Brain microvascular endothelial cell (primary cell): ENCODE results near the gene ZNF549.
"Not testable (repeated sequence)": the region's sequence is repeated elsewhere in the genome, so short reads cannot be mapped to it uniquely, and the experiment has no call there.

Experiments
- DNase-seq: peaks from one replicate; pipeline ENCODE4 v3.0.0-alpha.2; 2020
- H3K27ac ChIP-seq: fragments of 250-450 bp; sonication (Bioruptor Pico); 2 replicates; pipeline ENCODE4 v1.5.1; 2020; ENCODE audit warnings: mild to moderate bottlenecking, moderate library complexity
- H3K27me3 ChIP-seq: fragments of 250-450 bp; sonication (Bioruptor Pico); replicated peaks from 2 replicates; pipeline ENCODE4 v1.5.1; 2020; ENCODE audit warnings: mild to moderate bottlenecking
- H3K36me3 ChIP-seq: fragments of 250-450 bp; sonication (Bioruptor Pico); replicated peaks from 2 replicates; pipeline ENCODE4 v1.5.1; 2020; ENCODE audit warnings: mild to moderate bottlenecking
- H3K4me3 ChIP-seq: 2 replicates; pipeline ENCODE4 v1.5.1; 2011; ENCODE audit warnings: low read depth, mild to moderate bottlenecking, control low read depth, low read length, moderate library complexity
- in situ Hi-C: cut with HindIII; loops from 2 replicates; pipeline ENCODE4 v1.10.0; 2017; ENCODE audit warnings: low sequenced_read_pairs, low pct_ligation_motif_present
- TF ChIP-seq, protein P1 (sequence below): IDR thresholded peaks from 2 replicates; pipeline ENCODE4 v1.5.1; 2011; ENCODE audit warnings: low read depth, mild to moderate bottlenecking, moderate library complexity, low read length, control low read depth, inconsistent platforms; ENCODE audit errors: missing control alignments

The ZNF549 gene

DNA sequence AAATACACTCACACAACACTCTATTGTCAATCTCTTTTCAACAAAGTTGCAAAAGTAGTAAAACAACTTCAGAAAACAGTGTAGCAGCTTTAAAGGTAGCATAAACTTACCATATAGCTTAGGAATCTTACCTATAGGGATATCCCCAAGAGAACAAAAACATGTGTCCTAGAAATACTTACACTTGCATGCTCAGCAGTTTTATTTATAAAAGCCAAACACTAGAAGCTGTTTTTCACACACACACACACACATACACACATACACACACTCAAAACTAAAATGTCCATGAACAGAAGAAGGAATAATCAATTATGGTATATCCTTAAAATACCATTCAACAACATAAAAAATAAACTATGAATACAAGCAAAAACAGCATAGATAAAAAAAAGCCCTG, 15.7 kb upstream of the ZNF549 start:
- in situ Hi-C loops, result no loop called here
- no peak for DNase-seq
- Histone ChIP-seq H3K4me3 (no peak overlapping the region), H3K27ac (no peak overlapping the region), H3K36me3 (peaks cover 12% of the 10 kb centered on the region), H3K27me3 (no peaks in the 10 kb centered on the region)
- TF ChIP-seq, protein P1, sequence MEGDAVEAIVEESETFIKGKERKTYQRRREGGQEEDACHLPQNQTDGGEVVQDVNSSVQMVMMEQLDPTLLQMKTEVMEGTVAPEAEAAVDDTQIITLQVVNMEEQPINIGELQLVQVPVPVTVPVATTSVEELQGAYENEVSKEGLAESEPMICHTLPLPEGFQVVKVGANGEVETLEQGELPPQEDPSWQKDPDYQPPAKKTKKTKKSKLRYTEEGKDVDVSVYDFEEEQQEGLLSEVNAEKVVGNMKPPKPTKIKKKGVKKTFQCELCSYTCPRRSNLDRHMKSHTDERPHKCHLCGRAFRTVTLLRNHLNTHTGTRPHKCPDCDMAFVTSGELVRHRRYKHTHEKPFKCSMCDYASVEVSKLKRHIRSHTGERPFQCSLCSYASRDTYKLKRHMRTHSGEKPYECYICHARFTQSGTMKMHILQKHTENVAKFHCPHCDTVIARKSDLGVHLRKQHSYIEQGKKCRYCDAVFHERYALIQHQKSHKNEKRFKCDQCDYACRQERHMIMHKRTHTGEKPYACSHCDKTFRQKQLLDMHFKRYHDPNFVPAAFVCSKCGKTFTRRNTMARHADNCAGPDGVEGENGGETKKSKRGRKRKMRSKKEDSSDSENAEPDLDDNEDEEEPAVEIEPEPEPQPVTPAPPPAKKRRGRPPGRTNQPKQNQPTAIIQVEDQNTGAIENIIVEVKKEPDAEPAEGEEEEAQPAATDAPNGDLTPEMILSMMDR, result no peak

DNA sequence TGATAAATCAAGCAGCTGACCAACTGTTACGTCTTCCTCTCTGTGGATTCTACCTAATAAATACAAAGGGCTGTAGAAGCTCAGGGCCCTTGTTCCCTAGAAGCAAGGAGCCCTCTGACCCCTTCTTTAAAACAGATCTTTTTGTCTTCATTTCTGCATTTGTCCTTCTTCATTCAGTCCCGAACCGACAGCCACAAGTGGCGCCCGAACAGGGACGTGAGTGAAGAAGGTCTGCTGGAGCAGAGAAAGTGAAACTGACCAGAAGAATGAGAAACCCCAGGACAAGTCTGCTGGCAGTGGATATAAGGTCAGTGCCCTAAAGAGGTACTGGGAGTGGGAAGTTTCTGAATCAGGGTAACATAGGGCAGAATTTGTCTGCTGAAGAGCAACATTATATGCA, 14.3 kb upstream of the ZNF549 start:
- Histone ChIP-seq H3K36me3 (no peaks in the 10 kb centered on the region), H3K27ac (no peak overlapping the region), H3K27me3 (no peaks in the 10 kb centered on the region), H3K4me3 (no peak overlapping the region)
- TF ChIP-seq, protein P1, result no peak
- in situ Hi-C loops, result no loop called here
- no peak for DNase-seq

DNA sequence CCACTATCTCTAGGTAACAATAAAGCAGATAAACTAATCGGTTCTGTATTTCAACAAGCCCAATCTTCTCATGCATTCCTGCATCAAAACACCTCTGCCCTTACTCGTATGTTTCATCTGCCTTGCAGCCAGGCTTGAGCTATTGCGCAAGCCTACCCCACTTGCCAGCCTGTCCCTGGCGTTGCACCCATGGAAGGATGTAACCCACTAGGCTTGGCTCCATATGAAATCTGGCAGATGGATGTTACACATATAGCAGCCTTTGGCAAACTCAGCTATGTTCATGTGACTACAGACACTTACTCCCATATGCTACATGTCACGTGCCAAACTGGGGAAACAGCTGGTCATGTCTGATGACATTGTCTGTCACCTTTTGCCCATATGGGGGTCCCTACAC, 11.9 kb upstream of the ZNF549 start:
- Histone ChIP-seq H3K27ac (no peak overlapping the region), H3K4me3 (no peak overlapping the region), H3K36me3 (no peaks in the 10 kb centered on the region), H3K27me3 (no peaks in the 10 kb centered on the region)
- in situ Hi-C loops, result no loop called here
- TF ChIP-seq, protein P1, result no peak
- DNase-seq, result no peak

DNA sequence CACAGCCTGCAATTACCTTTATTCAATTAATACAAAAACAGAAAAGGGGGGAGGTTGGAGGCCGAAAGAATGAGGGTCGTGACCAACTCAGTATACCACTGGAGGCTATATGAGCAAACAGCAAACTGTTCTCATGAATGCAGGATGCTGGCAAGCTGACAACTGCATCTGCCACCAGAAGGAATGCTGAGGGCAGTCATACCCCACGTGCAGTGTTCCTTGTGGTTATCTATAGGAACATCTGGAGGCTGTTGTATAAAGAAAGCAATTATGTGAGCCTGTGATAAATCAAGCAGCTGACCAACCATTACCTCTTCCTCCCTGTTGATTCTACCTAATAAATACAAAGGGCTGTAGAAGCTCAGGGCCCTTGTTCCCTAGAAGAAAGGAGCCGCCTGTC, 9.1 kb upstream of the ZNF549 start:
- H3K36me3 ChIP-seq, H3K4me3 ChIP-seq, H3K27me3 ChIP-seq, H3K27ac ChIP-seq, in situ Hi-C loops, DNase-seq: not testable (repeated sequence)

DNA sequence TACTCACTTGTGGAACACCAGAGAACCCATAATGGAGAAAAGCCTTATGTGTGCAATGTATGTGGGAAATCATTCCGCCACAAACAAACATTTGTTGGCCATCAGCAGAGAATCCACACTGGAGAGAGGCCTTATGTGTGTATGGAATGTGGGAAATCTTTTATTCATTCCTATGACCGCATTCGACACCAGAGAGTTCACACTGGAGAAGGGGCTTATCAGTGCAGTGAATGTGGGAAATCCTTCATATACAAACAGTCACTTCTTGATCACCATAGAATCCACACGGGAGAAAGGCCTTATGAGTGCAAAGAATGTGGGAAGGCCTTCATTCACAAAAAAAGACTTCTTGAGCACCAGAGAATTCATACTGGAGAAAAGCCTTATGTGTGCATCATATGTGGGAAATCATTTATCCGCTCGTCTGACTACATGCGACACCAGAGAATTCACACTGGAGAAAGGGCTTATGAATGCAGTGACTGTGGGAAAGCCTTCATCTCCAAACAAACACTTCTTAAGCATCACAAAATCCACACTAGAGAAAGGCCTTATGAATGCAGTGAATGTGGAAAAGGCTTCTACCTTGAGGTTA, 10.9 kb downstream of the ZNF549 start:
- Histone ChIP-seq H3K36me3 (peaks cover 70% of the 10 kb centered on the region), H3K27me3 (no peaks in the 10 kb centered on the region), H3K27ac (no peak overlapping the region), H3K4me3 (no peak overlapping the region)
- in situ Hi-C loops, result no loop called here
- no peak for DNase-seq
- TF ChIP-seq, protein P1, result no peak

DNA sequence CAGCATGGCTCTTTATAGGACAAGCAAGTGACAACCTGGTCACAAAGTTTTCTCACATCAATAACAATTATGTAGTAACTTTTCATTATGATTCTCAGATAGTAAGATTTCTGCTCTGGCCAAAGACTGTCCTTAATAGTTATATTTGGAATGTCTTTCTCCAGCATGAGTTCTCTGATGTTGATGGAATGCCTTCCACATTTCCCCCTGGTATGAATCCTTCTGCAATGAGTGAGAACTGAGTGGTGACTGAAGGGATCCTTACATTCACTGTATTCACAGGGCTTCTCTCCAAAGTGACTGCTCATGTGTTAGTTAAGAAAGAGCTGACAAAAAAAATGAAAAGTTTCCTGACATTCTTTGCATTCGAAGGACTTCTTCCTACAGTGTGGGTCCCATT, 19.4 kb downstream of the ZNF549 start:
- H3K36me3 ChIP-seq, result peaks cover 86% of the 10 kb centered on the region

More for the DNA sequence above, 19.4 kb downstream of the ZNF549 start:
- in situ Hi-C loops, result no loop called here
- no peak for DNase-seq
- Histone ChIP-seq H3K4me3 (no peak overlapping the region), H3K27ac (no peak overlapping the region), H3K27me3 (no peaks in the 10 kb centered on the region)
- TF ChIP-seq, protein P1, result no peak
